H1 (cell line): ENCODE measurements around the gene KIAA1328. TPM values are rescaled to one million over a fixed set of nuclear protein-coding genes. Genes with fewer than 3 reads are reported as not detected.

Source experiments
- BACH1 ChIP-seq: IDR thresholded peaks from 2 replicates; pipeline ENCODE4 v1.6.1; 2012; ENCODE audit warnings: low read length, improper control_type of control experiment
- CHD2 ChIP-seq: IDR thresholded peaks from 2 replicates; pipeline ENCODE4 v1.6.1; 2012; ENCODE audit warnings: low read length, improper control_type of control experiment
- CTCF ChIP-seq, 3 experiments: IDR thresholded peaks; 1 replicate in 2 of 3; 2 replicates in 1 of 3; pipeline versions ENCODE4 v1.5.1 to v1.6.1; 2011; ENCODE audit warnings: low read length in 3 of 3, mild to moderate bottlenecking in 3 of 3, inconsistent platforms in 2 of 3, low read depth in 1 of 3, moderate library complexity in 1 of 3; ENCODE audit not compliant: insufficient read depth in 1 of 3; ENCODE audit errors: control extremely low read depth in 1 of 3
- HDAC2 ChIP-seq, 2 experiments: fragments of 300-600 bp in 1 of 2; sonication (generic) in 1 of 2; IDR thresholded peaks; 2 replicates each; pipeline ENCODE4 v1.6.1; 2011 to 2012; ENCODE audit warnings: low read depth in 2 of 2, low read length in 2 of 2, mild to moderate bottlenecking in 2 of 2, moderate library complexity in 2 of 2, borderline replicate concordance in 1 of 2, inconsistent platforms in 1 of 2
- JUN ChIP-seq: IDR thresholded peaks from 2 replicates; pipeline ENCODE4 v1.6.1; 2011; ENCODE audit warnings: low read depth, mild to moderate bottlenecking, improper control_type of control experiment, low read length
- MAX ChIP-seq: IDR thresholded peaks from 2 replicates; pipeline ENCODE4 v1.6.1; 2012; ENCODE audit warnings: inconsistent platforms
- POU5F1 ChIP-seq: IDR thresholded peaks from 2 replicates; pipeline ENCODE4 v1.6.1; 2011; ENCODE audit warnings: low read depth, mild to moderate bottlenecking, low read length, moderate library complexity
- RBBP5 ChIP-seq: IDR thresholded peaks from 2 replicates; pipeline ENCODE4 v1.7.1; 2012; ENCODE audit warnings: low read depth, mild to moderate bottlenecking, inconsistent platforms, low read length, moderate library complexity, borderline replicate concordance
- RNF2 ChIP-seq: fragments of 200-900, 300-1000 bp; sonication (generic); IDR thresholded peaks from 2 replicates; pipeline ENCODE4 v1.7.1; 2016; ENCODE audit warnings: borderline replicate concordance, low read depth, mild to moderate bottlenecking, antibody characterized with exemption, low read length; ENCODE audit not compliant: poor library complexity, severe bottlenecking; ENCODE audit errors: missing control alignments
- SAP30 ChIP-seq: fragments of 300-600 bp; sonication (generic); IDR thresholded peaks from 2 replicates; pipeline ENCODE4 v1.7.1; 2012; ENCODE audit warnings: low read length, moderate library complexity, mild to moderate bottlenecking, inconsistent platforms; ENCODE audit not compliant: insufficient read depth, insufficient replicate concordance
- SIRT6 ChIP-seq: IDR thresholded peaks from one replicate; pipeline ENCODE4 v1.7.1; 2012; ENCODE audit warnings: low read length, inconsistent platforms
- SRF ChIP-seq: IDR thresholded peaks from 2 replicates; pipeline ENCODE4 v1.6.1; 2011; ENCODE audit warnings: mild to moderate bottlenecking, low read depth, low read length, moderate library complexity
- YY1 ChIP-seq: IDR thresholded peaks from 2 replicates; pipeline ENCODE4 v1.6.1; 2011; ENCODE audit warnings: low read depth, mild to moderate bottlenecking, low read length
- polyA plus RNA-seq, 7 experiments: library from polyadenylated mRNA; depleted of rRNA in 3 of 7; stranded (reverse) in 5 of 7; unstranded in 2 of 7; fragments of >200 nt in 5 of 7; fragments of 200-250 nt in 2 of 7; gene quantifications; 1 replicate in 5 of 7; 2 replicates in 1 of 7; 4 replicates in 1 of 7; pipeline versions ENCODE4 v1.2.1 to v1.2.3, GENCODE V29; 2011 to 2013; ENCODE audit warnings: missing spikeins in 2 of 7, mixed read lengths in 2 of 7
- total RNA-seq: library from RNA; stranded (reverse); fragmentation: NEBNext Ultra II Directional; extraction: Animal tissue kit (Norgen Biotek cat#: 25700); gene quantifications from 2 replicates; pipeline ENCODE4 v1.2.1, GENCODE V29; 2021

The KIAA1328 gene
- total and polyA plus RNA-seq, 2 of the 8 experiments (the other 6 are each of a cell fraction or from before 2014, with no cell fraction given) = 2.6 to 5.7 TPM

GRCh38 chr18:37270038-37270665 is 441.2 kb downstream of the KIAA1328 start (continued):
- no peak for TF ChIP-seq CTCF (IDR thresholded peaks at IDR 0.05; ENCODE audit: control extremely low read depth in 1 of 3, insufficient read depth in 1 of 3, low read depth in 1 of 3, low read length in 3 of 3)
- TF ChIP-seq SIRT6 = no peak
- TF ChIP-seq RBBP5 = no peak
- no peak for TF ChIP-seq JUN
- peak; percentile 98 for TF ChIP-seq SAP30
- peak; percentile 64; the same call in 1 of the 2 replicates for TF ChIP-seq MAX
- TF ChIP-seq SRF = no peak
- no peak for TF ChIP-seq RNF2
- TF ChIP-seq CHD2 = no peak
- TF ChIP-seq YY1 = no peak
- TF ChIP-seq BACH1 = no peak
- TF ChIP-seq HDAC2 (IDR thresholded peaks at IDR 0.05; ENCODE audit: borderline replicate concordance in 1 of 2, low read depth in 2 of 2, low read length in 2 of 2) = peak; percentile 94 to 99; a peak in 3 of 4 replicates
- TF ChIP-seq POU5F1 = no peak
